Body of pancreas (tissue), 4 donors: ENCODE results near the gene WIPI1.

Experiments used
- POLR2A ChIP-seq, 3 donors: fragments of 450-650 bp; IDR thresholded peaks; one replicate each; pipeline ENCODE4 v1.6.1; 2016; ENCODE audit warnings: antibody characterized with exemption in 3 of 3, mild to moderate bottlenecking in 2 of 3
- TF ChIP-seq, protein P1 (sequence below), 7 experiments: fragments of 450-650 bp in 4 of 7; fragments of 200-600 bp in 3 of 7; sonication (generic) in 3 of 7; IDR thresholded peaks; one replicate each; pipeline ENCODE4 v1.5.1; 2016 to 2019; ENCODE audit warnings: antibody characterized with exemption in 7 of 7

GRCh38 chr17:68390888-68391545 lies 66.3 kb downstream of the WIPI1 start:
- TF ChIP-seq, protein P1, sequence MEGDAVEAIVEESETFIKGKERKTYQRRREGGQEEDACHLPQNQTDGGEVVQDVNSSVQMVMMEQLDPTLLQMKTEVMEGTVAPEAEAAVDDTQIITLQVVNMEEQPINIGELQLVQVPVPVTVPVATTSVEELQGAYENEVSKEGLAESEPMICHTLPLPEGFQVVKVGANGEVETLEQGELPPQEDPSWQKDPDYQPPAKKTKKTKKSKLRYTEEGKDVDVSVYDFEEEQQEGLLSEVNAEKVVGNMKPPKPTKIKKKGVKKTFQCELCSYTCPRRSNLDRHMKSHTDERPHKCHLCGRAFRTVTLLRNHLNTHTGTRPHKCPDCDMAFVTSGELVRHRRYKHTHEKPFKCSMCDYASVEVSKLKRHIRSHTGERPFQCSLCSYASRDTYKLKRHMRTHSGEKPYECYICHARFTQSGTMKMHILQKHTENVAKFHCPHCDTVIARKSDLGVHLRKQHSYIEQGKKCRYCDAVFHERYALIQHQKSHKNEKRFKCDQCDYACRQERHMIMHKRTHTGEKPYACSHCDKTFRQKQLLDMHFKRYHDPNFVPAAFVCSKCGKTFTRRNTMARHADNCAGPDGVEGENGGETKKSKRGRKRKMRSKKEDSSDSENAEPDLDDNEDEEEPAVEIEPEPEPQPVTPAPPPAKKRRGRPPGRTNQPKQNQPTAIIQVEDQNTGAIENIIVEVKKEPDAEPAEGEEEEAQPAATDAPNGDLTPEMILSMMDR (IDR thresholded peaks at IDR 0.05) = no peak
- no peak for TF ChIP-seq POLR2A (IDR thresholded peaks at IDR 0.05)
